Activated T-helper 2 cell treated with anti-CD3 and anti-CD28 coated beads, Interferon-gamma antibody, Interleukin-2, Interleukin-4, amounts not matched to agents 10 μg/mL and 5 μg/mL and 100 μg/mL, durations not matched to agents 14 hours and 24 hours and 36 hours (primary cell): Measurements from ENCODE around the gene NUDT3. TPM values are rescaled to one million over a fixed set of nuclear protein-coding genes. Genes with fewer than 3 reads are reported as not detected.

Experiments
- DNase-seq: peaks from one replicate; pipeline ENCODE4 v3.0.0; 2021; ENCODE audit warnings: low spot score
- H3K27ac Mint-ChIP-seq: one replicate; pipeline ENCODE4 v1.8.0; 2021; ENCODE audit warnings: mixed read lengths
- H3K27me3 Mint-ChIP-seq: one replicate; pipeline ENCODE4 v1.8.0; 2021; ENCODE audit warnings: low read depth, mixed read lengths
- H3K36me3 Mint-ChIP-seq: one replicate; pipeline ENCODE4 v1.8.0; 2021; ENCODE audit warnings: low read depth, mixed read lengths
- H3K4me1 Mint-ChIP-seq: one replicate; pipeline ENCODE4 v1.8.0; 2021; ENCODE audit warnings: low read depth, mixed read lengths
- H3K4me3 Mint-ChIP-seq: one replicate; pipeline ENCODE4 v1.8.0; 2021; ENCODE audit warnings: low read depth, mild to moderate bottlenecking, moderate library complexity, mixed read lengths
- H3K9me3 Mint-ChIP-seq: one replicate; pipeline ENCODE4 v1.8.0; 2021; ENCODE audit warnings: mixed read lengths
- intact Hi-C: fragments of 100-400 bp; cut with micrococcal nuclease; formaldehyde crosslinking; loops from one replicate; pipeline ENCODE4 v1.15.1; 2023
- total RNA-seq: library from RNA; stranded (reverse); gene quantifications from 2 replicates; pipeline ENCODE4 v1.2.3, GENCODE V29; 2022

Gene NUDT3
- total RNA-seq, 1 donor from 2014 or later, result 21.3 TPM

DNA sequence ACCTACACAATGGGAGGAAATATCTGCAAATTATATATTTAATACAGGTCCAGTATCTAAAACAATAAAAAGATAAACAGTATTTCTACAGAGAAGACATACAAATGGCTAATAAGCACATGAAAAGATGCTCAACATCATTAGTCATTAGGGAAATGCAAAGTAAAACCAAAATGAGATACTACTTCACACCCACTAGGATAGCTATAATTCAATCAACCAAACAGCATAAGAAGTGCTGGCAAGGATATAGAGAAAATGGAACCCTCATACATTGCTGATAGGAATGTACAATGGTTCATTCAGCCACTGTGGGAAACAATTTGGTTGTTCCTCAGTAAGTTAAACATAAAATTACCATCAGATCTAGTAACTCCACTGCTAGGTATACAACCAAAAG lies 48.7 kb downstream of the NUDT3 start:
- Mint-ChIP-seq H3K9me3 (no peaks in the 10 kb centered on the region), H3K27me3 (no peaks in the 10 kb centered on the region), H3K4me1 (peaks cover 15% of the 10 kb centered on the region), H3K36me3 (peaks cover 10% of the 10 kb centered on the region), H3K4me3 (no peak overlapping the region), H3K27ac (no peak overlapping the region)
- DNase-seq, result no peak
- intact Hi-C loops, result no loop called here

DNA sequence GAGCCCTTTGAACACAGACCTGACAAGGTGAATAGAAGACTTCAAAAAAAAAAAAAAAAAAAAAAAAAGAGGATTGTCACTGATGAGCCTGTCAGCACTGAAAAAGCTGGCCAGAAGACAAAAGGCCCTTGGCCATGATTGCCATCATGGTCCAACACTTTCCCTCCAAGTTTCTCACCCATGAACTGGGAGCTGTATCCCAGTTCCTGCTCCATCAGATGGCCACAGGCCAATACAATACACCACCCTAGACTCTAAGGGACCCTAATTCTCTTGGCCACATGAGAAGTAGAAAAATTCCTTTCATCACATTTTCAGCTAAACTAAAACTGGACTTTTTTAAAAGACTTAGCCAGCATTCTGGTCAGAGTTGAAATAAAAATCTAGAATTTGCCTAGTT lies 50.2 kb downstream of the NUDT3 start:
- H3K27me3 Mint-ChIP-seq, result no peaks in the 10 kb centered on the region
- peaks cover 24% of the 10 kb centered on the region for H3K4me1 Mint-ChIP-seq
- no peak overlapping the region for H3K4me3 Mint-ChIP-seq
- DNase-seq, result no peak
- peaks cover 10% of the 10 kb centered on the region for H3K36me3 Mint-ChIP-seq
- intact Hi-C loops, result no loop called here
- H3K9me3 Mint-ChIP-seq, result no peaks in the 10 kb centered on the region
- H3K27ac Mint-ChIP-seq, result no peak overlapping the region

DNA sequence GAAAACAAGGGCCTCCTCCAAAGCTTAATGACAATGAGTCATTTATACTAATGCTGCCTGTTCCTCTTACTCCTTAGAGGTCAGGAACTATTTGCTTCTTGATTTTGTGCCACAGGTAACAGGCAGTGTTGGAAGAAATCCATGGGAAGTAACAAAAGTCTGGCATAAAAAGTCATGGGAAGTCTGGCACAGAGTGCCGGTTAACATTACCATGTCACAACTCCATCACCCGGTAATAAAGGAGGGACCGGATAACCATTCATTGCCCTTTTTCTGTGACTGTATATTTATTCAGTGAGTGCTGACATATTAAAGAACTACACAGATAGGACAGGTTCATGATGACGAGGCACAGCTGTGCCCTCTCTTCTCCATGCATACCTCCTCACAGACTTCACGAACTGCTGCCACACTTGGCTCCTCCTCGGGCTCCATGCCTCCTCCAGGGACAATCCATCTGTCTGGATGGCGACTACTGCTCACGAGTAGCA lies 50.9 kb downstream of the NUDT3 start:
- no peaks in the 10 kb centered on the region for H3K27me3 Mint-ChIP-seq
- intact Hi-C loops, result no loop called here
- peaks cover 10% of the 10 kb centered on the region for H3K36me3 Mint-ChIP-seq
- H3K9me3 Mint-ChIP-seq, result no peaks in the 10 kb centered on the region
- H3K4me3 Mint-ChIP-seq, result no peak overlapping the region
- peaks cover 21% of the 10 kb centered on the region for H3K4me1 Mint-ChIP-seq
- H3K27ac Mint-ChIP-seq, result no peak overlapping the region
- DNase-seq, result no peak

DNA sequence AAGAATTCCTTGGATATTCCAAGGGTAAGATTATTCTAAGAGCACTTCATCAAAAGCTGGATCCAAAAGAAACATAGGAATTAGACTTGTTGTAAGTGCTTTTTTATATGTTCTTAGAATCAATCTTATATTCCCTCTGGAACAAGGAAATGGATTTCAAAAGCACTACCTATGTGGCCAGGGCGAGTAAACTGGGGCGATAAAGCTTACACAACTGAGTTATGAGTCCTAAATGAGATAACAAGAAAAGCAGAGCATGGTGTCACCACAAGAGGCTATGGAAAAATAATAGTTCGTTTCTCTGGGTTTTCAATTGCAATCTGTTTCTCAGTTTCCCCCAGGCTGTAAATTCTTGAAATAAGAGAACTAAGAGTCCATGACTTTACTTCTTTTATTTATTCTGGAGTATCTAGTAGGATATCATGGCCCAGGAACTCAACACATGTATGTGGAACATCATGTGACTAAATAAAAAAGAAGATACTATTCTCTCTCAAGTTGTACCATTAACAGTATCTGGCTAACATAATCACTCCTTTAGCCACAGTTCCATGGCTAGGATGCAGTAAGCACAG lies 51.5 kb downstream of the NUDT3 start:
- intact Hi-C loops, result no loop called here
- H3K27ac Mint-ChIP-seq, result no peak overlapping the region
- no peaks in the 10 kb centered on the region for H3K9me3 Mint-ChIP-seq
- no peaks in the 10 kb centered on the region for H3K27me3 Mint-ChIP-seq
- peaks cover 23% of the 10 kb centered on the region for H3K4me1 Mint-ChIP-seq
- H3K4me3 Mint-ChIP-seq, result no peak overlapping the region
- peaks cover 14% of the 10 kb centered on the region for H3K36me3 Mint-ChIP-seq
- DNase-seq, result no peak

DNA sequence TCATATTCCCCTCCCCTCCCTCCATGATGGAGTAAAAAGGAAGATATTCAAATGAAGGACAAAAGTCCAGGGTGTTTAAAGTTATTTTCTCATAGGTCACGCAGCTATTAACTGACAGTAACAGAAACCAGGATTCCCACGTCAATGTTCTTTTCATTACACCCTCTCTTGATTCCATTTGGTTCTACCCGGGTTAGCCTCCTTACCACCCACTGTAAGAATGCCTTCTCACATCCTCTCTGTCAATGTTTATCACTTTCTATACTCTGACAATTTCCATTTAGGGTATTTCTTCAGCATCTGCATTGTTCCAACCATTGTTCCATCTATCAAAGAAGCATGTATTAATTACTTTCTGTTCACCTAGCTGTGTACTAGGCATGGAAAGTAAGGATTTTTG lies 52.1 kb downstream of the NUDT3 start:
- Mint-ChIP-seq H3K4me1 (peaks cover 23% of the 10 kb centered on the region), H3K27me3 (no peaks in the 10 kb centered on the region), H3K4me3 (no peak overlapping the region), H3K36me3 (peaks cover 14% of the 10 kb centered on the region), H3K27ac (no peak overlapping the region), H3K9me3 (no peaks in the 10 kb centered on the region)
- no peak for DNase-seq
- intact Hi-C loops, result no loop called here

DNA sequence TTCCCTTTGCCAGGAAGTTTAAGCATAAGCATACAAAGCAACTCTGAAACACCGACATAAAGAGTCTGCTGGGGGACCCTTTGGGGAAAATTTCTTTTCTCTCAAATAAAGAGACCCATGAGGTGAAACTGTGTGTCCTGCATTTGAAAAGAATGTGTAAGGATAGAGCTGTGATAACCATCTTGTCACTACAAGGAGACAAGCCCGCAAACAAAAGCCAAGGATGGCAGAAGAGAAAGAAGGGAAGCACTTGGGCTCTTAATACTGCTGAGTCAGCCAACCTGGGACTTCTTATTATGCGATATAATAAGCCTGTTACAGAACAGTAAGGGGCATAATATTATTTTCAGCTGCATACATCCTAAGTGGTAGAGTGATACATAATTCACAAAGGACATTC lies 52.5 kb downstream of the NUDT3 start:
- Mint-ChIP-seq H3K36me3 (peaks cover 14% of the 10 kb centered on the region), H3K27me3 (no peaks in the 10 kb centered on the region), H3K27ac (no peak overlapping the region), H3K4me1 (peaks cover 23% of the 10 kb centered on the region), H3K9me3 (no peaks in the 10 kb centered on the region), H3K4me3 (no peak overlapping the region)
- no peak for DNase-seq
- intact Hi-C loops, result loop anchor here (5.0 kb wide), 1 partner anchor 37 kb away; no protein-coding TSS in a partner anchor

DNA sequence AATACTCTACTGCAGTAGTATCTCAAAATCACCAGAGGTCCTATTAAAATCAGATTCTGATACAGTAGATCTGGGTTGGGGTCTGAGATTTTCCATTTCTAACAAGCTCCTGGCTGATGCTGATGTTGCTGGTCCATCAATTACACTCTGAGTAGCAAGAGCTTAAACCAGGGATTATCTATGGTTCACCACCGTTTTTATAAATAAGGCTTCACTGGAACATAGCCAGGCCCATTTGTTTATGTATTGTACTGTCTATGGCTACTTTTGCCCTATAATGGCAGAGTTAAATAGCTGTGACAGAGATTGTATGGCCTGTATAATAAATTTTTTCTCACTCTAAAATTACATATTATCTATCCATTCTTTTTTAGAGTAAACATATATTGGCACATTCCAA lies 53.0 kb downstream of the NUDT3 start:
- Mint-ChIP-seq H3K27me3 (no peaks in the 10 kb centered on the region), H3K36me3 (peaks cover 14% of the 10 kb centered on the region), H3K4me1 (peaks cover 23% of the 10 kb centered on the region), H3K9me3 (no peaks in the 10 kb centered on the region), H3K4me3 (no peak overlapping the region), H3K27ac (no peak overlapping the region)
- intact Hi-C loops, result loop anchor here (5.0 kb wide), 1 partner anchor 38 kb away; no protein-coding TSS in a partner anchor
- no peak for DNase-seq

DNA sequence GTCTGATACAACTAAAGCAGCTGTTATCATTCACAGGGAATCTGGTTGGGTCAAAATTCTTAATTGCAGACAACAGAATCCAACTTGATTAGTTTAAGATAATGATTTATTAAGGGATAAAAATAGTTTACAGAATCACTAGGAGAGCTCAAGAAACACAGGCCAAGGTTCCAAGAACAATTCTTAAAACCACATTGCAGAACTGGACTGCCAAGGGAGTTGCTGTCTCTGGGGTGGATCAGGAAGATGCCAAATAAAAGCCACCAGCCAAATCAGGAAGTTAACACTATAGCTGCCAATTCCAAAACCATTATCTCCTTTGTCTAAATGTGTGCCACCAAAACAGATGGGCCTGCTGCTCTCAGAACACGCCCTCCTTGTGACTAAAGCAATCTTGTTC lies 53.7 kb downstream of the NUDT3 start:
- H3K4me3 Mint-ChIP-seq, result no peak overlapping the region
- peaks cover 14% of the 10 kb centered on the region for H3K36me3 Mint-ChIP-seq
- H3K4me1 Mint-ChIP-seq, result peaks cover 18% of the 10 kb centered on the region
- intact Hi-C loops, result loop anchor here (5.0 kb wide), 1 partner anchor 38 kb away; no protein-coding TSS in a partner anchor
- DNase-seq, result no peak
- H3K27ac Mint-ChIP-seq, result no peak overlapping the region
- no peaks in the 10 kb centered on the region for H3K9me3 Mint-ChIP-seq
- H3K27me3 Mint-ChIP-seq, result no peaks in the 10 kb centered on the region

DNA sequence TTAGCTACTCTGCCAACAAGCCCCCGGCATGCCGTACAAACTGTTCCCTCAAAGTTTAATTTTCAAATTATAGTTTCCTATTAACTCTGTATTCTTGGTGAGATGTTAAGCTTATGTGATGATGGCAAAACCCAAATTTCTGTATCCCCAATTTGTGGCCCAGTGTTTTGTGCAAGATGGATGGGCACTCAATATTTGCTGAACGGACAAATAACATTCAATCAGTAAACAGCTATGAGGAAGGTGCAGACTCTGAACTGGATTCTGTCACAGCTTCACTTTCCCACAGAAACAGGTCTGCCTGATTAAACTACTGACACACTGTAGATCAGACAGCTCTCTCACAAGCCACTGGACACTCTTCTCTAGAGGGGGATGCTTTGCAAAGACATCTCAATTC lies 54.1 kb downstream of the NUDT3 start:
- Mint-ChIP-seq H3K27ac (no peak overlapping the region), H3K27me3 (no peaks in the 10 kb centered on the region), H3K36me3 (peaks cover 14% of the 10 kb centered on the region), H3K4me1 (peaks cover 14% of the 10 kb centered on the region), H3K4me3 (no peak overlapping the region), H3K9me3 (no peaks in the 10 kb centered on the region)
- DNase-seq, result no peak
- intact Hi-C loops, result loop anchor here (5.0 kb wide), 1 partner anchor 39 kb away; no protein-coding TSS in a partner anchor

DNA sequence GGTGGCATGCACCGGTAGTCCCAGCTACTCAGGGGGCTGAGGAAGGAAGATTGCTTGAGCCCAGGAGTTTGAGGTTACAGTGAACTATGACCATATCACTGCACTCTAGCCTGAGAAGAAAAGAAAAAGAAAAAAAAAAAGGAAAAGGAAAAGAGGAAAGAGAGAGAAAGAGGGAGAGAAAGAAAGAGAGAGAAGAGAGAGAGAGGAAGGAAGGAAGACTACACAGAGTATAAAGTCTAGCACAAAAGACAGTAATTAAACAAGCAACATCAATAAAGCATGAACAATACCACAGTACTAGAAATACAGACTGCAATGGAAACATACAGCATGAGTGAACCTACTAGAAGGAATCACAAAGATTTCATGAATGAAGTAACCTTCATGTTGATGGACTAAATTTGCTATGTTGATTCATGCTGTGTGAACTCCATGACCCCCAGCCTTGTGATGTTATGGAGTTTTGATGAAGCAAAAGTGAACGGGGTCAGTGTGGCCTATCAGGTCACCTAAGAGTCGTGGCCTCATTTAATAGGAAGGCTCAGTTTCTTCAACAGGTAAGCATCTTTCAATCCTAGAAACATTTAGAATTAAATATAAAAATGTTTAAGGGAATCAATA lies 57.6 kb downstream of the NUDT3 start:
- H3K27me3 Mint-ChIP-seq, result no peaks in the 10 kb centered on the region

DNA sequence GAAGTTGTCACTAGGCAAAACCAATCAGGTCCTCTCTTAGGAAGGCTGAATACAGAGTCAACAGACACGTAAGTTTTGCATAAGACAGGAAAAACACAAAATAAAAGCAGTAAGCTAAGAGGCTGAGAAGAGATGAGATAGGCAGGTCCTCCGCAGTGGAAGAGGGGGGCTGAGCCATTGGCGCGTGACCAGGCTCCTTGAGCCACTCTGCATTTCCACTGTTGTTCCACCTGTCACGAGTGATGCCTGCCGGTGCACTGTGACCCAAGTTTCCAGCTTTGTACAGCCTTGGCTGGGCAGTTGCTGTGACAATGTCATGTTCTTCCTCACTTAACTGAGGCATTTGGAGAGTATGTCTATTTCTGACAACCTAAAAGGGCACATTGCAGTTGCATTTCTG lies 58.6 kb downstream of the NUDT3 start:
- peaks cover 16% of the 10 kb centered on the region for H3K4me1 Mint-ChIP-seq
- H3K4me3 Mint-ChIP-seq, result no peak overlapping the region
- H3K36me3 Mint-ChIP-seq, result peaks cover 13% of the 10 kb centered on the region
- DNase-seq, result no peak
- intact Hi-C loops, result no loop called here
- no peaks in the 10 kb centered on the region for H3K9me3 Mint-ChIP-seq
- no peaks in the 10 kb centered on the region for H3K27me3 Mint-ChIP-seq
- H3K27ac Mint-ChIP-seq, result no peak overlapping the region

More for the DNA sequence above, 57.6 kb downstream of the NUDT3 start:
- H3K27ac Mint-ChIP-seq, result no peak overlapping the region
- intact Hi-C loops, result loop anchor here (5.0 kb wide), 1 partner anchor 42 kb away; no protein-coding TSS in a partner anchor
- peaks cover 16% of the 10 kb centered on the region for H3K4me1 Mint-ChIP-seq
- no peak overlapping the region for H3K4me3 Mint-ChIP-seq
- peaks cover 11% of the 10 kb centered on the region for H3K36me3 Mint-ChIP-seq
- no peaks in the 10 kb centered on the region for H3K9me3 Mint-ChIP-seq
- DNase-seq, result no peak

DNA sequence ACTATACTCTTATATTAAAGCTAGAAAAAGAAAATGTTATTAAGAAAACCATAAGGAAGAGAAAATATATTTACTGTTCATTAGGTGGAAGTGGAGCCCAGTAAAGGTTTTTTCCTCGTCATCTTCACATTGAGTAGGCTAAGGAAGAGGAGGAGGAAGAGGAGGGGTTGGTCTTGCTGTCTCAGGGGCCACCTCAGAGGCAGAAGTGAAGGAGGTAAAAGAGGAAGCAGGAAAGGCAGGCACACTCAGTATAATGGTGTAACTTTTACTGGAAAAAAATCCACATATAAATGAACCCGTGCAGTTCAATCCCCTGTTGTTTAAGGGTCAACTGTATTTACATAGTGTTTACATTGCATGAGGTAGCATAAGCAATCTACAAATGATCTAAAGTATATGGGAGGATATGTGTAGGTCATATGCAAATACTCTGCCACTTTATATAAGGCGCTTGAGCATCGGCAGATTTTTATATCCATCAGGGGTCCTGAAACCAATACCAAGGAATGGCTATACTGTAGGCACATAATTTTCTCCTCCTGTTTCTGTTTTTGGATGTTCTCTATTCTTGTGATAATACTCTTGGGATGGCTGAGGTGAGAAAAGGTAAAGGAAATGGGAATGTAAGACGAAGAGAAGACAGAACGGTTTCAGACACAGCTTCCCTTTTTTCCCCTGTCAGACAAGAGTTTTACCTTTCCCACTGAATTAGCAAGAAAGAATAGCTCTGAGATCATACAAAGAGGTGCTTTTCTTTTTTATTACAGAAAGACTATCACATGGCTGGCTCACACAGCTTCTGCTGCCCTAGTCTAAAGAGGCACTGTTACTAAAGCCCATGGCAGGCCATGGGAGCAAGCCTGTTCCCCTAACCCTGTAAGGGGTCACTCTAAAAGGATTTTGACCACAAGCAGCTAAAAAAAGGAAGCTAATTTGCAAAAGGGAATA lies 59.9 kb downstream of the NUDT3 start:
- no peaks in the 10 kb centered on the region for H3K9me3 Mint-ChIP-seq
- no peak for DNase-seq
- no peaks in the 10 kb centered on the region for H3K27me3 Mint-ChIP-seq
- intact Hi-C loops, result no loop called here
- H3K36me3 Mint-ChIP-seq, result peaks cover 13% of the 10 kb centered on the region
- H3K27ac Mint-ChIP-seq, result no peak overlapping the region
- no peak overlapping the region for H3K4me3 Mint-ChIP-seq
- peaks cover 13% of the 10 kb centered on the region for H3K4me1 Mint-ChIP-seq
